GM19023 (cell line): Measurements from ENCODE around the gene STPG3.

Experiments used
- ATAC-seq: cut with Tn5 transposase; IDR thresholded peaks from one replicate; pipeline ENCODE4 v1.9.1; 2021; ENCODE audit warnings: mild to moderate bottlenecking, moderate library complexity; ENCODE audit not compliant: unreplicated experiment

Gene STPG3

DNA sequence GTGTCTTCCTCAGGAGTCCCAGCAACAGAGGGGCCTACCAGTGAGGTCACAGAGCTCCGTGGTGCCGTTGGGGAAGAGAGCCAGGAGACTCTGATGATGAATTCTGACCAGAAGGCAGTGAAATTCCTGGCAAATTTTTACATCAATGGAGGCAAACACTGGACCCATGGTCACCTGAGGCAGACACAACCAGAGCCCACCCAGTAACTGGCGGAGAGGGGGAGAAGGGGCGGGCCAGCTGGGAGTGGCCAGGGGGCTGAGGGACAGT, at the start of gene STPG3:
TSS of gene STPG3 (plus strand) at position 93 of the 268 bp plus-strand sequence. CDS start at position 94, 1 bp downstream.
- ATAC-seq = no peak

DNA sequence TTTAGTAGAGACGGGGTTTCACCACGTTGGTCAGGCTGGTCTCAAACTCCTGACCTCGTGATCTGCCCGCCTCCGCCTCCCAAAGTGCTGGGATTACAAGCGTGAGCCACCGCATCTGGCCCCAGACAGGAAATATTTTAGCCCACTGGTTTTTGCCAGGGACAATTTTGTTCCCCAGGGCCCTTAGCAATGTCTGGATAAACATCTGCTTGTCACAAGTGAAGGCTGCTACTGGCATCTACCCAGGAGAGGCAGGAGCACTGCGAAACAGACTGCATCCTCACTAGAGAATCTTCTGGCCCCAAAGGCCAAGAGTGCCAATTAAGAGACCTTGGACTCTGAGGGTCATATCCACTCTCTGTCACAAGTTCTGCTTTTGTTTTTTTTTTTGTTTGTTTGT, 48.1 kb upstream of the STPG3 start:
- ATAC-seq = no peak

DNA sequence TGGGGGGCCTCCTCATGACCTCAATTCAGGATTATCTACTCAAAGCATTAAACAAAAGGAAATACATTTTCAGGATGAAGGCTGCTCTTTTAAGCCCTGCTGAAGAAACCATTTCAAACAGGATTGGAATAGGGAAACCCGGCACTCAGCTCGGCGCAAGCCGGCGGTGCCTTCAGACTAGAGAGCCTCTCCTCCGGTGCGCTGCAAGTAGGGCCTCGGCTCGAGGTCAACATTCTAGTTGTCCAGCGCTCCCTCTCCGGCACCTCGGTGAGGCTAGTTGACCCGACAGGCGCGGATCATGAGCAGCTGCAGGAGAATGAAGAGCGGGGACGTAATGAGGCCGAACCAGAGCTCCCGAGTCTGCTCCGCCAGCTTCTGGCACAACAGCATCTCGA, 46.4 kb upstream of the STPG3 start:
- no peak for ATAC-seq

DNA sequence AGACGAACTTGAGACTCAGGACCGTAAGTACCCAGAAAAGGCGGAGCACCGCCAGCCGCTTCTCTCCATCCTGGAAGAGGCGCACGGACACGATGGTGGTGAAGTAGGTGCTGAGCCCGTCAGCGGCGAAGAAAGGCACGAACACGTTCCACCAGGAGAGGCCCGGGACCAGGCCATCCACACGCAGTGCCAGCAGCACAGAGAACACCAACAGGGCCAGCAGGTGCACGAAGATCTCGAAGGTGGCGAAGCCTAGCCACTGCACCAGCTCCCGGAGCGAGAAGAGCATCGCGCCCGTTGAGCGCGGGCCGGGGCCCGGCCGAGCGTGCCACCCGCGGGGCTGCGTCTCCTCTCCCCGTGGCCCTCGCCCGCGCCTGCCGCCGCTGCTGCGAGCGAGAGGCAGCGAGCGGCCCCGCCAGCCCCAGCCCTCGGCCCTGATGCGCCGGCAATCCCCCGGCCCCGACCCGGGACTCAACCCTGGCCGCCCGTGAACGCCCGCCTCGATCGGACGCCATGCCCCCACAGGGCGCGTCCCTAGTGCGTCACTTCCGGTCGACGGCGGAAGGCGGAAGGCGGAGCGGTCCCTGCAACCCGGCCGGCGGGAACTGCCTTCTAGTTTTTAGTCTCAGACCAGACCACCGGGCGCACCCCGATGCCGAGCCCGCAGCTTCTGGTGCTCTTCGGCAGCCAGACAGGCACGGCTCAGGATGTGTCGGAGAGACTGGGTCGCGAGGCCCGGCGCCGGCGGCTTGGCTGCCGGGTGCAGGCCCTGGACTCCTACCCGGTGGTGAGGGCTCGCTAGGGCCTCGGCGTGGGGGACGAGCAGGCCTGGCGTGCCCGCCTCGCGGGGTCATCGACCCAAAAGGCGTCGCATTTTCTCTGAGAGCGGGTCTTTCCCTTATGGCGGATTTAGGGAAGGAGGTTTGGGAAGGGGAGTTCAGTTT, 45.7 kb upstream of the STPG3 start, which contains the start of the genes NDOR1 and TMEM203:
TSS of gene NDOR1 (plus strand) at position 575 of the 944 bp plus-strand sequence. CDS start at position 653, 78 bp downstream.
TSS of gene TMEM203 (minus strand) at position 523 of the 944 bp plus-strand sequence. CDS start at position 289, 234 bp downstream.
- peak; percentile 44 for ATAC-seq

DNA sequence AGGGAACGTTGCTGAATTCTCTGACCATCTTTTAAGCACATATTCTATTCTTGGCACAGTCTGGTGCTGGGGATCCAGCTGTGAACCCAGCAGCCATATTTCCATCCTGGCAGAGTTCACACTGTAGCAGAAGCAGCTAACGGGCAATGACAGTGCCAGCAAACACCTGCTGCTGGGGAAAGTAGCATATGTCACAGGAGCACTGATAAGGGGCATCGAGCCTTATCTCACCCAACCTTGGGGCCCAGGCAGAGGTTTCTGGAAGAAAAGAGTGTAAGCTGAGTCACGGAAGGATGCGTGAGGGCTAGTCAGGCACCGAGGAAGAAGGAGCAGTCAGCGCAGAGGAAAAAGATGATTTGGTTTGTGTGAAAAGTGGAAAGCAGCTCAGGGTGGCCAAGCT, 44.5 kb upstream of the STPG3 start:
- ATAC-seq = no peak

DNA sequence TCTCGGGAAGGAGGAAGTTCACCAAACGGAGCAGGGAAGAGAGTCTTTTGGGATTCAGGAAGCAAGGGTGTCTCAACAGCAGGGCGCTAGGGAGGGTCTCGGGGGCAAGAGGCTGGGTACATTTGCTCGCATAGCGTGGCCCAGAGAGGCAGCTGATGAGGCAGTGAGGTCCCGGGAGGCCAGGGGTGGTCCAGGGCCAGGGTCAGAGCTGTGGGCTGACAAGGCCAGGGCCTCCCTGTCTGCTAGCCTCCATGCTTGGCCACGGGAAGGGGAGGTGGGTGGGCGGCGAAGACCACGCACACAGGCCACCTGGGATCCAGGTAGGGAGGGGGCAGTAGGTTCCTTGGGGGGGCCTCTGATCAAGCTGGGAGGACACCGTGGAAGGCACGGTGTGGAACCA, 39.6 kb upstream of the STPG3 start:
- no peak for ATAC-seq

DNA sequence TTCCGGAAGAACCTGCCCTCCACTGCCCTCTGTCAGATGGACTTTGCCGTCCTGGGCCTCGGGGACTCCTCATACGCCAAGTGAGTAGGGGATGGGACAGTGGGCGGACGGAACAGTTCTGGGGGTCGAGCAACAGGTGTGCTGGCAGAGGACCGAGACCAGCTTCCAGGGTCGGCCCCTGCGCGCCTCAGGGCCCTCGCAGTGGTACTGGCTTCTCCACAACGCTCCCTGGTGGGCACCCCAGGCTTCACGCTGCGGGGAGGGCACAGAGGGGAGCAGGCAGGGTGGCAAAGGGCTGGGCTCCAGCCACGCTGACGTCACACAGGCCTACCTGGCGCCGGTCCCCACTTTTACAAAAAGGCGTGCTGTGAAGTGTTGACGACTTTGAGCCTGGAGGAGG, 38.6 kb upstream of the STPG3 start:
- ATAC-seq = no peak

DNA sequence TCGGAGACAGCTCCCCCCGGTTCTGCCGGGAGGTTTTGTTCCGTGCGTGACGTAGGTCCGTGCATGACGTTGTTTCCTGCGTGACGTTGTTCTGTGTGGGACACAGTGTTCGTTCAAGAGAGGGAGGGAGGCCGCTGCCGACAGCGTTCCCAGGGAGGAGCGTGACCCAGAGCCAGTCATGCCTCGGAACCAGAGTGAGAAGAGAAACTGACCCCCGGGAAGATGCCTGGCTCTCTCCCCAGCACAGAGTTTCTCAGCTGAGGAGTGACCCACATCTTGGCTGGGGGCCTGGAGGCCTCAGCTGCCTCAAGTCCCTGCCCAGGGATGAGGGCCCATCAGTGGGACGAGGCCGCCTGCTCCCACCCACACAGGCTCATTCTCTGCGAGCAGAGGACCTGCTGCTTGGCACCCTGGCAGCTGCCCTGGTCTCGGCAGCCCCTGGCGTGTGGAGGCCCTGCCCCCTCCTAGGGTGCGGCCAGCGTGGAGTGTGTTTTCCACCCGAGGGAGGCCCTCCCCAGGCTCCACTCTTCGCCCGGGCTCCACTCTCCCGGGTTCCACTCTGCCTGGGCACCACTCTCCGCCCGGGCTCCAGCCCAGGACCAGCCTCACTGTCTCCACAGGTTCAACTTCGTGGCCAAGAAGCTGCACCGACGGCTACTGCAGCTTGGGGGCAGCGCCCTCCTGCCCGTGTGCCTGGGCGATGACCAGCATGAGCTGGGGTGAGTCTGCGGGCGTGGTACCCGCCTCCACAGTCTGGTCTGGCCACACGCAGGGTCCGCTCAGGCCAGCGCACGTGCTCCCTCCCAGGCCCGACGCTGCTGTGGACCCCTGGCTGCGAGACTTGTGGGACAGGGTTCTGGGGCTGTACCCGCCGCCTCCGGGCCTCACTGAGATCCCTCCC, 37.7 kb upstream of the STPG3 start:
- ATAC-seq = no peak

DNA sequence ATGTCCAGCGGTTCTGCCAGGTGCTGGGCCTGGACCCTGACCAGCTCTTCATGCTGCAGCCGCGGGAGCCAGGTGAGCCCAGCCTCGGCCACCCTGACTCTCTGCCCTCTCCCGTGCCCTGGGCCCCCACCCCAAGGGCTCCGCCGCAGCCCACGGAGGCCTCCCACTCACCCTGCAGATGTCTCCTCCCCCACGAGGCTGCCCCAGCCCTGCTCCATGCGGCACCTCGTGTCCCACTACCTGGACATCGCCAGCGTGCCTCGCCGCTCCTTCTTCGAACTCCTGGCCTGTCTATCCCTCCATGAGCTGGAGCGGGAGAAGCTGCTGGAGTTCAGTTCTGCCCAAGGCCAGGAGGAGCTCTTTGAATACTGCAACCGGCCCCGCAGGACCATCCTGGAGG, 36.5 kb upstream of the STPG3 start:
- no peak for ATAC-seq

DNA sequence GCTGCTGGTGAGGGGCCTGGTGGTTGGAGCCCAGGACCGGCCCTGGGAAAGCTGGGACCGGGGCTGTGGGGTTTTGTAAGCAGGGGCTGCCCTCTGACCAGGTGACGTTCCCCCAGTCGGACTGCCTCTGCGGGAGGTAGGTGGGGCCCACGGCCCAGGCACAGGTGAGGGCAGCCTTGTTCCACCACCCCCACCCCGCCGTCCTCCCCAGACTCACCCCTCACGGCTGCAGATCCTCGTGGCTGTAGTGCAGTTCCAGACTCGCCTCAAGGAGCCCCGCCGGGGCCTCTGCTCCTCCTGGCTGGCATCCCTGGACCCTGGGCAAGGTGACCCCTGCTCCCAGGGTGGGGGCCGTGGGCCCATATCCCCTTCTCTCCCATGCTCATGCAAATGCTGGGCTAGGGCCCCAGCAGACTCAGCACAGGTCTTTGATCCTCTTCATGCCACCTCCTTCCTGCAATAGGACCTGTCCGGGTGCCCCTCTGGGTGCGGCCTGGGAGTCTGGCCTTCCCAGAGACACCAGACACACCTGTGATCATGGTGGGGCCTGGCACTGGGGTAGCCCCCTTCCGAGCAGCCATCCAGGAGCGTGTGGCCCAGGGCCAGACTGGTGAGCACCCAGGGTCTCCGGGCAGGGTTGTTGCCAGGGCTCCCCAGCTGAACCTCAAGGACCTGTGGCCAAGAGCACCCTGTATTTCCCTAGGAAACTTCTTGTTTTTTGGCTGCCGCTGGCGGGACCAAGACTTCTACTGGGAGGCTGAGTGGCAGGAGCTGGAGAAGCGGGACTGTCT, 35.7 kb upstream of the STPG3 start:
- ATAC-seq = no peak

DNA sequence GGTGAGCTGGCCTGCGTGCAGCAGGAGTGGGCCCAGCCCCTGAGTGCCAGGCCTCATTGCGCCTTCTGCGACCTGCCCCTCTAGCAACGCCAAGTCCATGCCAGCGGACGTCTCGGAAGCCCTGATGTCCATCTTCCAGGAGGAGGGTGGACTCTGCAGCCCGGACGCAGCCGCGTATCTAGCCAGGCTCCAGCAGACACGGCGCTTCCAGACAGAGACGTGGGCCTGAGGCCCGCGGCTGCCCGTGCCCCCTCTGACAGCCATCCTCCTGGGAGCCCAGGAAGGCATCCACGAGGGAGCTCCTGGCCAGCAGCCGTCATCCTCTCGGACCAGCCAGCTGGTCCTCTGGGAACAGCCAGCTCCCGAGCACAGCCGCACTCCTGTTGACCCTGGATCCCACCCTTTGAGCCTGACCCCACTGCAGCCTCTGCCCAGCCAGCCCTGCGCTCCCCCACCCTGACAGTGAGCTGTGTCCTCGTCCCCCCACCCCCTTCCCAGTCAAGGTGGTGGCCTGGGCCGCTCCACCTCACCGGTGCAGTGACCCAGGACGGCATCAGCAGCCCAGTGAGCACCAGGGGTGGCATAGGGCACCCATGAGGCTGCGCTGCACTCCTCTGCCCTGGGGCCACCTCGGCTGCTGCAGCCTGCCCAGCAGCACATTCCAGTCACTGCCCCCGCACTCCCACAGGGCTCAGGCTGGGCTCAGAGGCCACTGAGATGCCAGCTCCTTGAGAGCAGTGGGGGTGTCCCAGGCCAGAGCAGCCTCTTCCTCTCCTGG, 34.7 kb upstream of the STPG3 start:
- ATAC-seq = no peak

DNA sequence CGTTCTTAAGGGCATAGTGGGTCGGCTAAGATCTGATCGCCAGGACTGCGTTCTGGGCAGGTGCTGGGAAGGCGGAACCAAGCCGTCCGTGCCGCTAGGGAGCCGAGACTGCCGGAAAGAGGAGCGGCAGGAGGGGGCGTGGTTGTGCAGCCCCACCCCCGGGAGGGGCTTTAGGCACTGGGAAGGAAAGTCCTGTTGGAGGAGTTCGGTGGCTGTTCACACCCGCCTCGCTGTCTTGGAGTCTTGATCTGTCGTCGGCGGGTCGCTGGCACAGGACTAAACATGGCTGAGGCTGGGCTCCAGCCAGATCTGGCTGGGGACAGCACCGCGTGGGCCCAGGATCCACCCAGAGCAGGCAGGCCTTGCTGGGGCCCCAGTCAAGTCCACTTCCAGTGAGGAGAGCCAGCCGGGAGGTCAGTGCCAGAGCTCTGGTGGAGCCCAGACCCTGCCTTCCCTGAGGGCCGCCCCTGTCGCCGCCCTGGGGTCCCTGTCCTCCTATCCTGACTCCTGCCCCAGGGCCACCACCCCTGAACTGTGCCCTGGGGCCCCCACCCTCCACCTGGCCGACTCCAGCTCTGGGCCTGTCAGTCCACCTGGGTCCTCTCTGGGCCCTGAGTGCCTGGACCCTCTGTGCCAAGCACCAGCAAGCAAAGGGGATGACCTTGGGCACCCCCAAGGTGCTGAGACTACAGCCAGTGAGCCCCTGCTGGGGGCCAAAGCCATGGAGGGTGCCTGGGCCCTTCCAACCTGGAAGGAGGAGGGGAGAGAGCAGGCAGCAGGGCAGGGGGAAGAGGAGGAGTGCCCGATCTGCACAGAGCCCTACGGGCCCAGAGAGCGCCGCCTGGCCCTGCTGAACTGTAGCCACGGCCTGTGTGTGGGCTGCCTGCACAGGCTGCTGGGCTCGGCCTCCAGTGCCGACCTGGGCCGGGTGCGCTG, 33.5 kb upstream of the STPG3 start:
- no peak for ATAC-seq

DNA sequence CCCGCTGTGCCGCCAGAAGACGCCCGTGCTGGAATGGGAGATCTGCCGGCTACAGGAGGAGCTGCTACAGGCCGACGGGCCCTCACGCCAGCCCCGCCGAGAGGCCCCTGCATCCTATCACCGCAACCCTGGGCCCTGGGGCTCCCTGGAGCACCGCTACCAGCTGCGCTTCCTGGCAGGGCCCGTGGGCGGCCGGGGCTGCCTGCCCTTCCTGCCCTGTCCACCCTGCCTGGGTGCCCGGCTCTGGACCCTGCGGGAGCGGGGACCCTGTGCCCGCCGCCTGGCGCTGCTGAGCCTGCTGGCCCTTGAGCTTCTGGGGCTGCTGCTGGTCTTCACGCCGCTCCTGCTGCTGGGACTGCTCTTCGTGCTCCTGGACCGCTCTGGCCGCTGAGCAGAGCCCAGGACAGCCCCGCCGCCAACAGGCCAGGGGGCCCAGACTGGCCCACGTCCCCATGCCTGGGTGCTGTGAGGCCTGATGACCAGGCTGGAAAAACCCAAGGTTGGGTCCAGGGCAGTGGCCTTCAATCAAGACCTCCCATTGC, 32.8 kb upstream of the STPG3 start:
- ATAC-seq = no peak

DNA sequence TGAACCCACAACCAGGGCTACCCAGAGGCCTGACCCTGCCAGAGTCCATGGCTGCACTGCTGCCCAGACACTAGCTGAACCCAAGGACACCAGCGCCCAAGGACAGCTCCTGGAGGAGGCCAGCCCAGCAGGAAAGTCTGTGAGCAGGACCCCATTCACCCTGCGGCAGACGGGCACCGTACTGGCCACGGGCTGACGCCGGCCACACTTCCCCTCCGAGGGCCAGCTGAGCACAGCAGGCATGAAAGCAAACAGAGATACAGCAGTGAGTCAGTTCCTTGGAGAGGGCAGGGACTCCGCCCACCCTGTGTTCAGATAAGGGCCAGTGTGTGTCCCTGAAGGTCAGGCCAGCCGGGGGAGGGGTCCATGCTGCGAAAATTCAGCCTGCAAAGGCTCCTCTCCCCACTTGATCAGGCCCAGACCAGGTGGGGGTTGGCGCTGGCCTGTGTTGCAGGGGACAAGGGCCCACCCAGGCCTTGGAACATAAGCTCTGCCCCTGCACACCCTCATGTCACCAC, 32.3 kb upstream of the STPG3 start:
- ATAC-seq = no peak

DNA sequence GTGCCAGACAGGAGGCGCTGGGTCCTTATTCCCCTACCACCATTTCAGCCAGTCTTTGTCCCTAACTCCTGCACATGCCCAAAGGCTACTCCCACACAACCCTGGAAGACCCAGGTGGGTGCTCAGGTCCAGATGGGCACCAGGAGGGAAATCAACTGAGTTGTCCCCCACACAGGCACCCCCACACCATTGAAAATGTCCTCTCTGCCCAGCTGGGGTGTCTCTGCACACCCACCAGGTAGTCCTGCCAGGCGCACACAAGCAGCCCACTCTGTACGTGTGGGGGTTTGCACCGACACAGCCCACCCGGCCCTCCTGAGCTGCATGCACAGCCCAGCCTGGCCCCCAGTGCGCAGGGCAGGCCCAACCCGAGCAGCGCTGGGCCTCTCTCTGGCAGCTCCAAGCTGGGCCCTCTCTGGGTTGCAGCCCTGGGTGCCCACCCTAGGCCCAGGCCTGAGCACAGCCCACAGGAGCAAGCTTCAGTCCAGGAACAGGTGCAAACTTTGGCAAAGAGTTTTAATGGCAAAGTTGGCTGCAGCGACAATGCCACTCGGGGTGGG, 31.2 kb upstream of the STPG3 start:
- ATAC-seq = no peak

DNA sequence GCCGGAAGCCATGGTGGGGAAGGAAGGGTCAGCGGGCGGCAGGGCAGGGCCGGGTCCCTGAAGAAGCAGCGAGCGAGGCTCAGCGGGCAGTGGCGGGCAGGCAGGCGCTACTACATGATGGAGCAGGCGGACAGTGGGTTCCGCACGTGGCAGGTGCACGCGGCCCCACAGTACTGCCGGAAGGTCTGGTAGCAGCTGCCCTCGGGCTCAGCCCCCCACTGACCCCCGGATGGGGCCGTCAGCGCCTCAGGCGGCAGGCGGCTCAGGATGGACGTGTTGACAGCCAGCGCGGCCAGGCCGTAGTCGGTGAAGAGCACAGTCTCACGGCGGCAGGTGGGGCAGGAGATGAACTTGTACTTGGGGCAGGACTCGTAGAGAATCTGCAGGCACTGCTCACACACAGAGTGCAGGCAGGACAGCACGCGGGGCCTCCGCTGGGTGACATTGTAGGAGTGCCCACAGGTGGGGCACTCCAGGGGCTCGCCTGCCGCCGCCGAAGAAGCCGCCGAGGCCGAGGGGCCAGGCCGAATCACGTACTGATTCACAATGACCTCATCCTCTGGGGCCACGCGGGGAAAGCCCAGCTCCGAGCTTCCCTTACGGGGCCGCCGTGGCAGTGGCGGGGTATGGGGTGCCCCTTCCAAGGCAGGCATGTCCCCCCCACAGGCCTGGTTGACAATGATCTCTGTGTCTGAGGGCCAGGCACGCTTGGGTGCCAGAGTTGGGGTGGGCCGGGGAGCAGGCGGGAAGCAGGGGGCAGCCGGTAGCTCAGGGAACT, 30.6 kb upstream of the STPG3 start:
- ATAC-seq = no peak

DNA sequence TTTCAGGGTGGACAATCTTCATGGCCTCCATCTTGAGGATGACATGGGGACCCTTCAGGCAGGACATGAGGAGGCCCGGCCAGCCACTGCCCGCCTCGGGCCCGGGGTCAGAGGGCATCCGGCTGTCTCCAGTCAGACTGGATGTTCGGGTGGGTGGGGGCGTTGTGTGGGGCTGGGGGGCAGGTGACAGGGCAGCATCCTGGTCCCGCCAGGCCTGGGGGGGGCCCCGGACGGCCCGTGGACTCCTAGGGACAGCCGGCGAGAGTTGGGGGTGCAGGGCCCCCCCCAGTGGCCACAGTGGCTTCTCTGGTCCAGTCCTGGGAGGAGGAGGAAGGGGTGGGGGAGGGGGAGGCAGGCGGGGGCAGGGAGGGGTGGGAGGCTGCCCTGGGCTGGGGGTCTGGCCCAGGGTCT, 30.0 kb upstream of the STPG3 start:
- ATAC-seq = no peak
